ENCODE data around the gene P2RX5.

DNA sequence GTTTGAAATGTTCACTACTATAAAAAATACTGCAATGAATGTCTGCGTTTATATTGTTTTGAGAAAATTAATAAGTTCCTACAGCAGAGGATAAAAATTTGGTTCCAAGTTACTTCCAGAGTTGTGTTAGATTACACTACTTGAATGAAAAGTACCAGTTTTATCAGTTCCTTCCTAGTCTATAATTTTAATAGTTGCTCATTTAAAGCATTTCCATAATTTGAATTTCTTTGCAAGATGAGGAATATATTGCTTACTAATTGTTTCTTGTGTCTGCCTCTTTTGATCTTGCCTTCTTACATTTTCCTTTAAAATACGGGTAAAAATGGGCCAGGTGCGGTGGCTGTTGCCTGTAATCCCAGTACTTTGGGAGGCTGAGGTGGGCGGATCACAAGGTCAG is 23.4 kb downstream of the P2RX5 start:
- TF ChIP-seq, protein P1, sequence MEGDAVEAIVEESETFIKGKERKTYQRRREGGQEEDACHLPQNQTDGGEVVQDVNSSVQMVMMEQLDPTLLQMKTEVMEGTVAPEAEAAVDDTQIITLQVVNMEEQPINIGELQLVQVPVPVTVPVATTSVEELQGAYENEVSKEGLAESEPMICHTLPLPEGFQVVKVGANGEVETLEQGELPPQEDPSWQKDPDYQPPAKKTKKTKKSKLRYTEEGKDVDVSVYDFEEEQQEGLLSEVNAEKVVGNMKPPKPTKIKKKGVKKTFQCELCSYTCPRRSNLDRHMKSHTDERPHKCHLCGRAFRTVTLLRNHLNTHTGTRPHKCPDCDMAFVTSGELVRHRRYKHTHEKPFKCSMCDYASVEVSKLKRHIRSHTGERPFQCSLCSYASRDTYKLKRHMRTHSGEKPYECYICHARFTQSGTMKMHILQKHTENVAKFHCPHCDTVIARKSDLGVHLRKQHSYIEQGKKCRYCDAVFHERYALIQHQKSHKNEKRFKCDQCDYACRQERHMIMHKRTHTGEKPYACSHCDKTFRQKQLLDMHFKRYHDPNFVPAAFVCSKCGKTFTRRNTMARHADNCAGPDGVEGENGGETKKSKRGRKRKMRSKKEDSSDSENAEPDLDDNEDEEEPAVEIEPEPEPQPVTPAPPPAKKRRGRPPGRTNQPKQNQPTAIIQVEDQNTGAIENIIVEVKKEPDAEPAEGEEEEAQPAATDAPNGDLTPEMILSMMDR (IDR thresholded peaks at IDR 0.05), result no peak
- TF ChIP-seq POLR2A (IDR thresholded peaks at IDR 0.05), result no peak

Data from thyroid gland (tissue), 4 donors.